WI38 (cell line): ENCODE data around the gene AKAP12.
"Not testable (repeated sequence)": the region's sequence is repeated elsewhere in the genome, so short reads cannot be mapped to it uniquely, and the experiment has no call there.

Experiments used
- H3K4me3 ChIP-seq: 2 replicates; pipeline ENCODE4 v1.5.1; 2011; ENCODE audit warnings: low read depth, mild to moderate bottlenecking, control low read depth, low read length
- CTCF ChIP-seq: IDR thresholded peaks from 2 replicates; pipeline ENCODE4 v1.5.1; 2012; ENCODE audit warnings: low read depth, mild to moderate bottlenecking, control low read depth, low read length

AKAP12 gene

DNA sequence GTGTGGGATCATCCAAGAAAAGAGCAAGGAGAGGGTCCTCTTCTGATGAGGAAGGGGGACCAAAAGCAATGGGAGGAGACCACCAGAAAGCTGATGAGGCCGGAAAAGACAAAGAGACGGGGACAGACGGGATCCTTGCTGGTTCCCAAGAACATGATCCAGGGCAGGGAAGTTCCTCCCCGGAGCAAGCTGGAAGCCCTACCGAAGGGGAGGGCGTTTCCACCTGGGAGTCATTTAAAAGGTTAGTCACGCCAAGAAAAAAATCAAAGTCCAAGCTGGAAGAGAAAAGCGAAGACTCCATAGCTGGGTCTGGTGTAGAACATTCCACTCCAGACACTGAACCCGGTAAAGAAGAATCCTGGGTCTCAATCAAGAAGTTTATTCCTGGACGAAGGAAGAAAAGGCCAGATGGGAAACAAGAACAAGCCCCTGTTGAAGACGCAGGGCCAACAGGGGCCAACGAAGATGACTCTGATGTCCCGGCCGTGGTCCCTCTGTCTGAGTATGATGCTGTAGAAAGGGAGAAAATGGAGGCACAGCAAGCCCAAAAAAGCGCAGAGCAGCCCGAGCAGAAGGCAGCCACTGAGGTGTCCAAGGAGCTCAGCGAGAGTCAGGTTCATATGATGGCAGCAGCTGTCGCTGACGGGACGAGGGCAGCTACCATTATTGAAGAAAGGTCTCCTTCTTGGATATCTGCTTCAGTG lies 110.8 kb downstream of the AKAP12 start:
- no peak for TF ChIP-seq CTCF
- H3K4me3 ChIP-seq, result no peak overlapping the region

DNA sequence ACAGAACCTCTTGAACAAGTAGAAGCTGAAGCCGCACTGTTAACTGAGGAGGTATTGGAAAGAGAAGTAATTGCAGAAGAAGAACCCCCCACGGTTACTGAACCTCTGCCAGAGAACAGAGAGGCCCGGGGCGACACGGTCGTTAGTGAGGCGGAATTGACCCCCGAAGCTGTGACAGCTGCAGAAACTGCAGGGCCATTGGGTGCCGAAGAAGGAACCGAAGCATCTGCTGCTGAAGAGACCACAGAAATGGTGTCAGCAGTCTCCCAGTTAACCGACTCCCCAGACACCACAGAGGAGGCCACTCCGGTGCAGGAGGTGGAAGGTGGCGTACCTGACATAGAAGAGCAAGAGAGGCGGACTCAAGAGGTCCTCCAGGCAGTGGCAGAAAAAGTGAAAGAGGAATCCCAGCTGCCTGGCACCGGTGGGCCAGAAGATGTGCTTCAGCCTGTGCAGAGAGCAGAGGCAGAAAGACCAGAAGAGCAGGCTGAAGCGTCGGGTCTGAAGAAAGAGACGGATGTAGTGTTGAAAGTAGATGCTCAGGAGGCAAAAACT lies 111.5 kb downstream of the AKAP12 start:
- TF ChIP-seq CTCF, result no peak

DNA sequence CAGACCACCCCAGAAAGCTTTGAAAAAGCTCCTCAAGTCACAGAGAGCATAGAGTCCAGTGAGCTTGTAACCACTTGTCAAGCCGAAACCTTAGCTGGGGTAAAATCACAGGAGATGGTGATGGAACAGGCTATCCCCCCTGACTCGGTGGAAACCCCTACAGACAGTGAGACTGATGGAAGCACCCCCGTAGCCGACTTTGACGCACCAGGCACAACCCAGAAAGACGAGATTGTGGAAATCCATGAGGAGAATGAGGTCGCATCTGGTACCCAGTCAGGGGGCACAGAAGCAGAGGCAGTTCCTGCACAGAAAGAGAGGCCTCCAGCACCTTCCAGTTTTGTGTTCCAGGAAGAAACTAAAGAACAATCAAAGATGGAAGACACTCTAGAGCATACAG lies 112.0 kb downstream of the AKAP12 start:
- no peak for TF ChIP-seq CTCF
- no peak overlapping the region for H3K4me3 ChIP-seq

More for the DNA sequence above, 111.5 kb downstream of the AKAP12 start:
- H3K4me3 ChIP-seq, result no peak overlapping the region

DNA sequence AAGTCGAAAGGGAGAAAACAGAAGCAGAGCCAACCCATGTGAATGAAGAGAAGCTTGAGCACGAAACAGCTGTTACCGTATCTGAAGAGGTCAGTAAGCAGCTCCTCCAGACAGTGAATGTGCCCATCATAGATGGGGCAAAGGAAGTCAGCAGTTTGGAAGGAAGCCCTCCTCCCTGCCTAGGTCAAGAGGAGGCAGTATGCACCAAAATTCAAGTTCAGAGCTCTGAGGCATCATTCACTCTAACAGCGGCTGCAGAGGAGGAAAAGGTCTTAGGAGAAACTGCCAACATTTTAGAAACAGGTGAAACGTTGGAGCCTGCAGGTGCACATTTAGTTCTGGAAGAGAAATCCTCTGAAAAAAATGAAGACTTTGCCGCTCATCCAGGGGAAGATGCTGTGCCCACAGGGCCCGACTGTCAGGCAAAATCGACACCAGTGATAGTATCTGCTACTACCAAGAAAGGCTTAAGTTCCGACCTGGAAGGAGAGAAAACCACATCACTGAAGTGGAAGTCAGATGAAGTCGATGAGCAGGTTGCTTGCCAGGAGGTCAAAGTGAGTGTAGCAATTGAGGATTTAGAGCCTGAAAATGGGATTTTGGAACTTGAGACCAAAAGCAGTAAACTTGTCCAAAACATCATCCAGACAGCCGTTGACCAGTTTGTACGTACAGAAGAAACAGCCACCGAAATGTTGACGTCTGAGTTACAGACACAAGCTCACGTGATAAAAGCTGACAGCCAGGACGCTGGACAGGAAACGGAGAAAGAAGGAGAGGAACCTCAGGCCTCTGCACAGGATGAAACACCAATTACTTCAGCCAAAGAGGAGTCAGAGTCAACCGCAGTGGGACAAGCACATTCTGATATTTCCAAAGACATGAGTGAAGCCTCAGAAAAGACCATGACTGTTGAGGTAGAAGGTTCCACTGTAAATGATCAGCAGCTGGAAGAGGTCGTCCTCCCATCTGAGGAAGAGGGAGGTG lies 112.9 kb downstream of the AKAP12 start:
- H3K4me3 ChIP-seq, result no peak overlapping the region
- TF ChIP-seq CTCF, result no peak

GRCh38 chr6:151353795-151354194 lies 114.0 kb downstream of the AKAP12 start:
- no peak for TF ChIP-seq CTCF
- no peak overlapping the region for H3K4me3 ChIP-seq

DNA sequence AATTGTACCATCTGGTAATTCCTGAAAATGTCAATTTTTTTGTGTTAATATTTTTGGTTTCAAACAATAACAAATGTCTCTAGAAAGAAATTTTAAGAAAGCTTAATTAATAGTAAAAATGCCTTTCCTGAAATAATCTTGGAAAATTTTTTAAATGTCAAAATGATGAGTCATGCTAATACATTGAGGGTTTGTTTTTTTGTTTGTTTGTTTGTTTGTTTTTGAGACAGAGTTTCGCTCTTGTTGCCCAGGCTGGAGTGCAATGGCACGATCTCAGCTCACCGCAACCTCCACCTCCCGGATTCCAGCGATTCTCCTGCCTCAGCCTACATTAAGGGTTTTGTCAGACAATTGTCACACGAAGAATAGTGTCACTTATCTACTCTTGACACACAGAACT lies 117.2 kb downstream of the AKAP12 start:
- H3K4me3 ChIP-seq, result not testable (repeated sequence)

DNA sequence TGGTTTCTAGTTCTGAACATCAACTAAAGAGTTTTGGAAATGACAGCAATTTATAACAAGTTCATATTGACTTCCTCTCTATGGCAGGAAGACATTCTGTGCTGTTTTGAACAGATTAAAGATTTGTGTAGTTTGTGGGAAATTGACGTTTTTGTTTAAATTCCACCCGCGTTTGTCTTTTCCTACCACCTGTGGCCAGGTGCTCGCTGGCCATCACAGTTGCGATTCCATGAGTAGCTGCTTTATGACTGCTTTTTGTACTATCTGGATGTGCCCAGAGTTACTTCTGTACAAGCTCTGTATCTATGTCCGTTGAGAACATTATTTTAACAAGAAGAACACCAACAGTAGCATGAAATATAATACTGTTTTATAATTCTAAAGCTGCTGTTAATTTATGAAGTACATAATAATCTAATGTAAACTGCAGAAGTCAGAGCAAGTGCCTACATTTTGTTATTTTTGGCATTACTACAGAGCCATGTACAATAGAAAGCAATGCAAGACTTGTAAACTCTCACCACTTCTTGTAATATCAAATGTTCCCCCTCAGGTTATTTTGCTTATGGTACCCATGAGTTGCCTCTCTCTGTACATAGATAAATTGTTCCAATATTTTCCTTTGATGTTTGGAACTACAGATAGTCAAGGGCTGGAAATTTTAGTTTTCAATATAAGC lies 118.1 kb downstream of the AKAP12 start:
- H3K4me3 ChIP-seq, result no peak overlapping the region
- no peak for TF ChIP-seq CTCF
